Measurements from ENCODE around the gene SERPINA12.

The SERPINA12 gene, protein sequence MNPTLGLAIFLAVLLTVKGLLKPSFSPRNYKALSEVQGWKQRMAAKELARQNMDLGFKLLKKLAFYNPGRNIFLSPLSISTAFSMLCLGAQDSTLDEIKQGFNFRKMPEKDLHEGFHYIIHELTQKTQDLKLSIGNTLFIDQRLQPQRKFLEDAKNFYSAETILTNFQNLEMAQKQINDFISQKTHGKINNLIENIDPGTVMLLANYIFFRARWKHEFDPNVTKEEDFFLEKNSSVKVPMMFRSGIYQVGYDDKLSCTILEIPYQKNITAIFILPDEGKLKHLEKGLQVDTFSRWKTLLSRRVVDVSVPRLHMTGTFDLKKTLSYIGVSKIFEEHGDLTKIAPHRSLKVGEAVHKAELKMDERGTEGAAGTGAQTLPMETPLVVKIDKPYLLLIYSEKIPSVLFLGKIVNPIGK
- long read RNA-seq, donor 1: 0 reads
- long read RNA-seq, donor 2: 0 reads
- long read RNA-seq, donor 3: 0 reads
- long read RNA-seq, donor 4: 0 reads
- long read RNA-seq, donor 5: 0 reads
- long read RNA-seq, donor 6: 0 reads
- long read RNA-seq, donor 7: 0 reads
- long read RNA-seq, donor 8: 0 reads

DNA sequence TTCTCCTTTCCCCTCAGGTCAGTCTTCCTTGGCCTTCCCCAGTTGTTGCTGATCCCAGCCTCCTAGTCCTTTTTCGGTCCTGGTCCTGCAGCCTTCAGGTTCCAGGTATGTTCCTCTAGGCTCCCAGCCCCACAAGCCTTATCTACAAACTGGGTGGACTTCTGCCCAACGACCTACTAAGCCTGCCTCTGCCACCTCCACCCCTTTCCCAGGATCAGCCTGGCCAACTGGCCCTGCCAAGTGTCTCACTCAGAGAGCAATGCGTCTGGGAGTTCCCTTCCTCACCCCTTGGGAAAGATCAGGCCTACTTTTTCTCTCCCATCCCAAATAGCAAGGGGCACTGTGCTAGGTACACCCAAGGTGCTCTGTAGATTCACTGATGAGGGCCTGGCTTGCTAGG, at the start of gene SERPINA12:
TSS of gene SERPINA12 (minus strand) at position 114 of the 400 bp plus-strand sequence. CDS start 11,072 bp downstream, outside the sequence.
- no peak for DNase-seq

DNA sequence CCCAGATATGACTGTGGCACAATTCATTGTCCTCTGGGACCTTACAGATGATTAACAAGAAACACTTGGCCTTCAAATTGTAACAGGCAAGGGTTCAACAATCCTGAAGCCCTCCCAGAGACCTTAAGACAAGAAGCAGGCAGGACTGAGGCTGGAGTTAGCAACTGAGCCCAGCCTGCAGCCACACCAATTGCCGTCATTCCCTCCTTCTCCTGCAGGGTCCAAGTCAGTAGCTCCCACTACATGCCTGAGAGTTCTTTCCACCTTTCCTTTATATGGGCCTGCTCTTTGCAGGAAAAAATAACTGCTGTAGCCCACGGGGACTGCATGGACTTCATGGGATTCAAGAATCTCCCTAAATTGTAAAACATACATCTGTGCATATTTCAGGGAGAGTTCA, 49.6 kb upstream of the SERPINA12 start:
- no peak for DNase-seq

DNA sequence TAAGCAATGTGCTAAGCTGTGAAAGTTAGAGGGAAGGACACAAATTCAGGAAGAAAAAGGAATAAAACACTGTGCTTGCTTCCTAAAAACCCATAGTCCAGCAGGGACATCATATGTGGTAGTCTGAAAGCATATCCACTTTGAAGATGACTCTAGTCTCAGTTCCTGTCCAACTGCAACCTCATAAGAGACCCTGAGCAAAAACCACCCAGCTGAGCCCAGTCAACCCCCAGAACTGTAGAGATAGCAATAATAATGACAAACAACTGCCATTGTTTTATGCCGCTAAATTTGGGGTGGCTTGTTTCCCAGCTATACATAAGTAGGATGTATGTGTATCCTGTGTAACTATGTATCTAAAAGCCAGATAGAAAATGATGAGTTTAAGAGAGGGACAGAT, 48.1 kb upstream of the SERPINA12 start:
- DNase-seq: no peak

DNA sequence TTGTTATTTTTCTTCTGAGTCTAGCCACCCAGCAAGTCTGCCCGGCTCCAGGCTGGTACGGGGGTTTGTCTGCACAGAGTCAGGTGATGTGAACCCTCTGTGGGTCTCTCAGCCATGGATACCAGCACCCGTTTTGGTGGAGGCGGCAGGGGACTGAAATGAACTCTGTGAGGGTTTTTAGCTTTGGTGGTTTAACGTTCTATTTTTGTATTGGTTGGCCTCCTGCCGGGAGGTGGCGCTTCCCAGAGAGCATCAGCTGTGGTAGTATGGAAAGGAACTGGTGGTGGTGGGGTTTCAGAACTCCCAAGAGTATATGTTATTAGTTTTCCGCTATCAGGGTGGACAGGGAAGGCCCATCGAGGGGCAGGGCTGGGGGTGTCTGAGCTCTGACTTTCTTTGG, 46.7 kb upstream of the SERPINA12 start:
- no peak for DNase-seq

DNA sequence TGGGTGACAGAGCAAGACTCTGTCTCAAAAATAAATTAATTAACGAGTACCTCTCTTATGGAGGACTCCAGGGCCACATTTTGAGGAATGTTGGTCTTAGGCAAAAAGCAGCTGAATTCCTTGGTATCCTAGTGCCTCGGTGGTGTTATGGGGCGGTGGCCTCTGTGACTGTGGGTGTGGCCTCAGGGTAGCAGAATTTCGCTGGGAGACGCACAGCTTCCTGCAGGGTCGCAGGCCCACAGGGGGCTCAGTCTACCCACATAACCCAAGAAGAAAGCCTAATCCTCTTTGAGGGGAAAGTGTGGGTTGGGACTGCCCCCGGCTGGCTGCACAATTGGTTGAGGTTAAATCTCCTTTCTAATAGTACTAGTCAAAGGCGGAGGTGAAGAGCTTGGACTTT, 40.8 kb upstream of the SERPINA12 start:
- no peak for DNase-seq

DNA sequence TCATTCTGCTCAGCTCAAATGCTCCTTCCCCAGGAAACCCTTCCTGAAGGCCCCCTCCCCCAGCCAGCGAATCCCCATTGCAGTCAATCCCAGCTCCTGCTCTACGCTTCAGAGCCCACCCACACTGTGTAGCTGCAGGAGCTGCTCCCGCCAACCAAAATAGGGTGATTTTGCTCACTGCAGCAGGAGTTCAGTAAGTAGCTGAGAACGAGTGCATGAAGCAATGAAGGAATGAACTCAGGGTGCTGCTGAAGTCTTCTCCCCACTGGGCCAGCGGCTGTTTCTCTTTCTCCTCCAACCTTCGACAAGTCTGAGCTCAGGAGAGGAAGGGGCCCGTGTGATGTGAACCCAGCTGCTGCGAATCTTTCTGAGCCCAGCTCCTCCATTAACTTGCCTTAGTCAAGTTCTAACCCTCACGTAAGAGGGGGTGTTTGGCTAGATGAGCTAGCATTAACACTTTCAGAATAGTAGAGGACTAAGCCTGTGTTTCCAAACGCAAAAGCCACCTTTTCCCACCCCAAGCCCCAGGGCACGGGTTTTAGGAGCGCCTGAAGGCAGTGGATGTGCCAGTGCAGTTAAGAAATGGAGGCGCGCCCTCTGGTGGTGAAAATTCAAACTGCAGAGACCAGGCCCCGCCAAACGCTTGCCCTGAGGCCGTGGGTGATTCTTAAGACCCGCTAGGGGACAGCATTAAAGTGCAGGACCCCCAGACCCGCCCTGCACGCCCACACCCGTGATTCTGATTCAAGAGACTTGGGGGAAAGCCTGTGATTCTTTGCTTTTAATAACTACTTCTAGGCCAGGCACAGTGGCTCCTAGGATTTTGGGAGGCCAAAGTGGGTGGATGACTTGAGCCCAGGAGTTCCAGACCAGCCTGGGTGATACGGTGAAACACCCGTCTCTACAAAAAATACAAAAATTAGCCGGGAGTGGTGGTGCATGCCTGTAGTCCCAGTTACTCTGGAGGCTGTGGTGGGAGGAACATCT, 40.0 kb upstream of the SERPINA12 start:
- peak; percentile 54 for DNase-seq

DNA sequence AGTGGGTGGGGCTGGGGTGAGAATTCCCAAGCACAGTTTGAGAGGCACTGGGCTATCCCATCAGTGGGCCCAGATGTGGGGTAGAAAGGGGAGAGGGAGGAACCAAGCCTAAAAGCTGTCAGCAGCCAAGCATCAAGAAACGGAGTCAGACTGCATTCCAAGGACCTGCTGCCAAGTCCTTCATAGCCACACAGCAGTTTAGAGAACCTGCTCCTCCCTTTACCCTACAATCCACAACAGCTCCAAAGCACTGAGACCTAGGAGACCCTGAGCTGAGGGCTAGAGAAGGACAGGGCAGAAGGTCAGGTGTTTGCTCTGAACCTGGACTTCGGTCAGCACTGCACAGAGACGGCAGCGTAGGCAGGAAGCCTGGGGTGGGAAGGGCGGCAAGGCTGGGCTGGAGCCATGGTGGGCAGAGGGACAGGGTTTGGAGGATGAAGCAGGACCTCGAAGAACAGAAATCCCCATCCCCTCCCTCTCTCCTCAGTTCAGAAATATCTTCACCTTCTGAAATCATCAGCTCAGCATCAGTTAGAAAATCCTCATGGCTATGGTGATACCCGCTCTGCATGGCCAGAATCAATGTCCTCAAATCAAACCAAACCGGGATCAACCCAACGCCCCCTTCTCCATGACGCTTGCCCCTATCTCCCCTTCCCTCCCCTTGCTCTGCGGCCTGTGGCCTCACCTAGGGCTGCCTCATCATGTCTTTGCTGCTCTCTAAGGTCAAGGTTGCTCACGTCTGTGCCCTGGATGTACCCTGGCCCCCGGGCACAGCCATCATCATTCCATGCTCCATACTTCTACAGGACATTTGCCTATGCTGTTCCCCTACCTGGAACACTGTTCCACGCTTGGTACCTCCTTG, 39.1 kb upstream of the SERPINA12 start:
- no peak for DNase-seq

GRCh38 chr14:94547726-94548125, 38.5 kb upstream of the SERPINA12 start:
- DNase-seq: no peak

GRCh38 chr14:94547151-94547680, 37.9 kb upstream of the SERPINA12 start:
- DNase-seq: no peak

DNA sequence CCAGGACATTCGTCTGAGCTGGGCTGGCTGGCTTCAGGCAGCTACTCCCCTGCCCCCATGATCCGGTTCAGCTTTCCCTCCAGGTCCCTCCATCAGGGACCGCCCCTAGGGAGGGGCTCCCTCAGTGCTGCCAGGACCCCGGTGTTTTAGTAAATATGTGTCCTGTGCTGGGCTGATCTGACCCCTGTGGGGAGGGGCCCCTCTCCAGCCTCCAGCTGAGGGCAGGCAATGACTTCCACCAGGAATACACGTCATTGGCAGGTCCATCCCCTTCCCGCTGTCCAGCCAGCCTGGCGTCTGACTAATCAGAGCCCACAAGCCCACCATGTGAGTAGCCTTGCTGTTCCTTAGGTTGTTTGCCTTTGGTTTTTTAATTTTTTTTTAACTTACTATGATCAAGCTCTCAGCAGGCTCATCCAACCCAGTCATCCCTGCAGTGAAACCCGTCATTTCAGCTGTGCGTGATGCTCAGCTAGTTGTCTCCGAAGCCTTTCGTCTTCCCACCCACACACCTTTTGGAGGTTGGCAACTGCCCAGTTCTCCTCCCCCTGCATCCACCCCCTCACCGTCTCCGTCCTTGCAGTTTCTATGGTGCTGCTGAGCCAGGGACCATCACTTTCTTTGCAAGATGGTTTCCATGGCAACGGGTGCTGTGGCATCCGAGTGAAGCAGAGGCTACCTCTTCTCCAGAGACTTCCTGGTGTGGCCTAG, 36.0 kb upstream of the SERPINA12 start:
- no peak for DNase-seq

DNA sequence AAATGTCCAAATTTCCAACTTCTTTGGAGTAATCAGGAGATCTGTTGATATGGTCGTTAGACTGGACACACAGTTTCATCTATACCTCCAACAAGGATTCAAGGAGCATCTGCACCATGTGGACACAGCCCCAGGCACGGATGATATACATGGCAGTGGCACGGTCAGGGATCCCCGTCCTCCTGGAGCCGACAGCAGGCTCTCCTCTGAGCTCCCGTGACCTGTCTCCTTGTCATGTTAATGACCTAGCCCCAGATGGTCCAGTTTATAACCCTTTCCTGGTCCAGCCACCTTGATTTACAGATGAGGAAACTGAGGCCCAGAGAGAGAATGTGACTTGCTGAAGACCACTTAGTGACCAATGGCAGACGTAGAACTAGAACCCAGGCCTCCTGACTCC, 35.5 kb upstream of the SERPINA12 start:
- no peak for DNase-seq

- no peak for DNase-seq
Observed at GRCh38 chr14:94543449-94544124, 34.3 kb upstream of the SERPINA12 start.

GRCh38 chr14:94542811-94543440, 33.7 kb upstream of the SERPINA12 start:
- no peak for DNase-seq

- no peak for DNase-seq
Observed at GRCh38 chr14:94542111-94542810, 33.0 kb upstream of the SERPINA12 start.

- DNase-seq: no peak
Observed at GRCh38 chr14:94541234-94541975, 32.1 kb upstream of the SERPINA12 start.

DNA sequence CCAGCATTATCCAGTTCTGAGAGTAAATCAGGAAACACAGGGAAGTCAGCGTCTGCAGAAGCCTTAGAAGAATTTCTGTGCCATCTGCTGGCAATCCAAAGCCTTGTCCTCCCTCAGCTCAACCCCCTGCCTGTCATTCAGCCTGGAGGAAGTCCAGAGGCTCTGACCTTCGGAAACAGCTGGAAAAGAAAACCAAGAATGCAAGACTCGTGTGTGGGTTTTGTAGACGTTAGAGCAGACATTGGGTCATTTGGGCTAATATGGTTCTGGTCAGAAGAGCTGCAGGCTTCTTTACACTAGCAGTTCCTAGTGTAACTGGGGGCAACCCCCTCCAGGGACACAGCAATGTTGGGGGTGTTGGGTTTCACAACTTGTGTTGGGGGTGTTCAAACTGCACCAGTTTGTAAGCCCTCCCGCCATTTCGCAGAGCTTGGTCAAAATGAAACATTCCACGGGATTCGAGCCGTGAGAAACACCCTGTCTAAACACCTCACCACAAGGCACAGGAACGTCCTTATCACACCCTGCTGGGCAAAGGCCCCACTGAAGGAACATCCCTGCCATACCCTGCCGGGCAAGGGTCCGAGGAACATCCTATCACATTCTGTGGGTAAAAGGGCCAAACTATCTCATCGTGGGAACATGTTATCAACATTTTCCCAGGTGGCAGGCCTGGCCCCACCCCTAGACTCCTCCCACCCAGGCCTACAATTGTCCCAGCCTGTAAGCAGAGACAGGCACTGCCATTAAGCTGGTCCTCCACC, 30.9 kb upstream of the SERPINA12 start:
- peak; percentile 12 for DNase-seq

DNA sequence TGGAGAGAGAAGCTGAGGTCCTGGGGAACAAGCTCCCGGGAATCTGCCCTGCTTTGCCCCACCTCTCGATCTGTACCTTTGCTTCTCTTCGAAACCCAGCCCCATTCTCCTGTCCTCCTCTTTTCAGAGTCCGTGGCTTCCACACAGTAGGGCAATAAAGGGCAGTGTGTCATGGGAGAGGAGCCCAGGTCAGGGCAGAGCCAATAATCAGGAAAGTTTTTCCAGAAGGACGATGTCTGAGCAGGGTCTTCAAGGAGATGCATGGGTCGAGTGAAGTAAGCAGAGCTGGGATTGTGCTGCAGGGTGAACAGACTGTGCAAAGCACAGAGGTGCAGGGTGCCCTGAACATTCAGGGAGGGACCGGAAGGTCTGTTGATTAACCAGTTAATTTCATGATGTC, 29.9 kb upstream of the SERPINA12 start:
- DNase-seq: no peak

Measured in right kidney (tissue), 9 donors.